Measurements from ENCODE around the gene CMIP.
"Not testable (repeated sequence)": the region's sequence is repeated elsewhere in the genome, so short reads cannot be mapped to it uniquely, and the experiment has no call there.

Gene CMIP

DNA sequence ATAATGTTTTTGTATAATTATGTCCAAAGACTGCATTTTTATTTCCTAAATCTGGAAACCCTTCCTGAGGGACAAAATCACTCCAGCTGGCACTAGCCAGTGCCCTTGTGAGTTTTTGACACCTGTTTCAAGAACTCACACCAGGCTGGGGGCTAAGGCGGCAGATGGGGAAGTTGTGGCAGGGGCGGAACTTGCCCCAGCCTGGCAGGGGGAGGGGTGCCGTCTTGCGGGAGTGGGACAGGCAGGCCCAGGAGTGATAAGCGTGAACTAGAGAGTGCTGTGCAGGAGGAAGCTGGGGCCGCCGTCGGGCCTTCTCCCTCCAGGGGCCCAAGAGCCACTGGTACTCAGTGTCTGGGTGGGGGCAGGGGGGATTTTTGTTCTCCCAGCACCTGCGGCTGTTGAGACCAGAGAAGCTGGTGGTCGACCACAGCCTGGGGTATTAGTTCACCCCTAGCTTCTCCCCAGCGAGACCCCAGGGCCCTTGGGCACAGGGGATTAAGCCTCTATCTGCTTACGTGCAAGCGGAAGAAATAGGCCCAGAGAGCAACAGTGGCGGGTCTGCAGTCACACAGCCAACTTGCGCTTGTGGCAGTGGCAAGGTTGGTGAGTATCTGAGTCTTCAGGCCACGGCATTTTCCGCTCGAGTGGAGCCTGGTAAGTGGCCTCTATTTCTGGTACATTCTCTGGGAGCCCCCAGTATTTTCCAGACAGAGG, 294.3 kb downstream of the CMIP start:
- DNase-seq (ENCODE audit: low read depth, low spot score), result no peak

DNA sequence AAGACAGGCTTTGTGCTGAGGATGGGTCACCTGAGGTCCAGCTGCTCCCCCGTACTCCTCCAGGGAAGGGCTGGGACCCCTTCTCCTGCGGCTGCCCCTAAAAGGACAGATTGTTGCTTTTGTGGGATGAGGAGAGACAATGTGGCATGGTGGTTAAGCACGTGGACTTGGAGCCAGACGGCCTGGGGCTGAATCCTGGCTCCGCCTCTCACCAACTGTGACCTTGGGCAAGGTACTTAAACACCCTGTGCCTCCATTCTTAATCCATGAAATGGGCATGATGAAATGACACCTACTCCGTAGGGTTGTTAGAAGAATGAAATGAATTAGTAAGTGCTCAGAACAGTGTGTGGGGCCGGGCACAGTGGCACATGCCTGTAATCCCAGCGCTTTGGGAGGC, 294.9 kb downstream of the CMIP start:
- no peak for DNase-seq (ENCODE audit: low read depth, low spot score)

DNA sequence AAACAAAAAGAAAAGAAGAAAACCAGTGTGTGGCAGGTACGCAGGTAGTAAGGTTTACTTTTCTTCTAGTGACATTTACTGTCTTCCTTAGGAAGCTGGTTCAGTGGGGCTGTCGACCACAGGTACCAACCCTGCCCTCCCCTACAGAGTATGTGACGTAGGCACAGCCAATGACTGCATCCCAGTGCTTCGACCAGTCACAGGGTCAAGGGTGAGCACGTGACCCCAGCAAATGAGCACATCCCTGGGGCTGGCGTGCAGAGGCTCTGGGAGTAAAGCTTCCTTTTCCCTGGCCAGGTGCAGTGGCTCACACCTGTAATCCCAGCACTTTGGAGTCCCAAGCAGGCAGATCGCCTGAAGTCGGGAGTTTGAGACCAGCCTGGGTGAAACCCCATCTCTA, 295.6 kb downstream of the CMIP start:
- no peak for DNase-seq (ENCODE audit: low read depth, low spot score)

DNA sequence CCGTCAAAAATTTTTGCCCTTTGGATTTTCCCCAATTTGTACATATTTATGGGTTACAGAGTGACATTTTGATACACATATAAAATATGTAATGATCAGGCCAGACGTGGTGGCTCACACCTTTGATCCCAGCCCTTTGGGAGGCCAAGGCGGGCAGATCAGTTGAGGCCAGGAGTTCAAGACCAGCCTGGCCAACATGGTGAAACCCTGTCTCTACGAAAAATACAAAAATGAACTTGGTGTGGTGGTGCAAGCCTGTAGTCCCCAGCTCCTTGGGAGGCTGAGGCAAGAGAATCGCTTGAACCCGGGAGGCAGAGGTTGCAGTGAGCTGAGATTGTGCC, 296.8 kb downstream of the CMIP start:
- DNase-seq (ENCODE audit: low read depth, low spot score), result not testable (repeated sequence)

DNA sequence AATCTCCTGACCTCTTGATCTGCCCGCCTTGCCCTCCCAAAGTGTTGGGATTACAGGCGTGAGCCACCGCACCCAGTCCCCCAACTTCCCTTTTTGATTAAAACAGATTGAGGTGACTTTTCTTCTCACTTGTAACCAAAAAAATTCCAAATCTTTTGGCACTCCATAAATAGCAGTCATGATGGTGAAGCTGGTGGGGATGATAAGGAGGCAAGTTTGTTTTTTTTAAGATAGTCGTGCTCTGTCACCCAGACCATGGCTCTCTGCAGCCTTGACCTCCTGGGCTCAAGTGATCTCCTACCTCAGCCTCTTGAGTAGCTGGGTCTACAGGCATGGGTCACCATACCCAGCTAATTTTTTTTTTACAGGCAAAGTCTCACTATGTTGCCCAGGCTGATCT, 299.8 kb downstream of the CMIP start:
- DNase-seq (ENCODE audit: low read depth, low spot score), result no peak

DNA sequence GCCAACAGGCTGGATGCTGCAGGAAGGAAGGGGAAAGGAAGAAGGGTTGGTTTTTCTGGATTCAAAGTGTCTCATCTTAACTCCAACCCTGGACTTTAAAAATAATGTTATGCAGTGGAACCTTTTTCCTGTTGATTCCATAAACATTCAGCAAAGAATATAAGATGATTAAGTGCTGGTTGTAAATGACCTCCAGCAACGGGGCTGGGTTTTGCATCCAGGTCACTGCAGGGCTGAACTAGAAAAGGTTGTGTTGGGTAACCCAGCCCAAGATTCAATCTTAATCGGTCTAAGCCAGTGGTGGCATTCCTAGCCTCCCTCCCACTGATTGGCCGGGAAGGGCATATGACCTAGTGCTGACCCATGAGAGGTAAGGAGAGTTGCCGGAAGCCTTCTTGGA, 300.3 kb downstream of the CMIP start:
- no peak for DNase-seq (ENCODE audit: low read depth, low spot score)

DNA sequence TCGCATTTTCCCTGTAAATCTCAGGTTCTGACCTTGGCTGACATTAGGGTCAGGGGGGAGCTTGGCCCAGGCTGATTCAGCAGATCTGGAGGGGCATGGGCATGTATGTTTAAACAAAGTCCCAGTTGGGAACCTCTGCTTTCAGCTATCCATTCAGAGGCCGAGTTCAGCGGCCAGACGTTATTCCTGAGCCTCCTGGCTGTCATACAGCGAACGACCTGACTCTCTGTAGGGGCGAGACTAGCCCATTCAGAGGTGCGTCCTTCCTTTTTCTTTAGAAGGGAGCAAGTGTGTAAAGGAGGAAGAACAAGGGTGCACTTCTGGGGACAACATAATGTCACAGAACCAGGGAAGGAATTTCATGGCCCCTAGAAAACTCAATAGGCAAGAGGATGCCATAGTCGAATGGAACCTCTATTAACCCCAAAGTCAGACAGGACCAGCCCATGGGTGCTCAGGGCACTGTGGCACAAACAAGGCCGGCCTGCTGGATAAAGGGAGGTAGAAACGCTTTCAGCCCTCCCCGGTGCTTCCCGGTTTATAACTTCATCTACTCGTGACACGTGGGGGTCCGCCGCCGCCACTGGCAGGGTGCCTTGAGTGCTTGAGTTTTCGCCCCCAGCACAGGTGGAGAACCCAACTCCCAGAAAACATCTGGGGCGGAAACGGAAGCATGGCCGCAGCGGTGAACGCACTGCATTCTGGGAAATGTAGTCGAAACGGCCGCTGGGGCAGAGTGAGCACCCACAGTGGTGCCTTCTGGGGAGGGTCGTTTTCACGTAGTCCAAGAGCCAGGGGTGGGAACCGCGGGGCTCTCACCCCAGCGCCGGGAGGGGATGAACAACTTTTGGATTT, 301.3 kb downstream of the CMIP start:
- DNase-seq (ENCODE audit: low read depth, low spot score), result no peak

DNA sequence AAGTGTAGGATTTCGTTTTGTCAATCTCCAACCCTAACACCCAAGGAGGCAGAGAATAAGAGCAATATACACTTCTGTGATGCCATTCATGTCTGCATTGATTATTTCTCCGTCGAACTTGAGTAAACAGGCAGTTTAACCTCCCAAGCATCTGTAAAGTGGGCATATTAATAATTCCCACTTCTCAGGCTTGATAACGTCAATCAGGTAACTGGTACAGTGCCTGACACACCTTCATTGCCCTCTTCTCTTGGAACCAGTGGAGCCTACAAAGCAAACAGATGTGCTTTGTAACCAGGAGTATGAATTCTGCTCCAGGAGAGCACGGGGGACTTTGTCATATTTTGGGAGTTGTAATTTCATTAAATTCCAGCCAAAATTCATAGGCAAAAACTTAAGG, 302.0 kb downstream of the CMIP start:
- DNase-seq (ENCODE audit: low read depth, low spot score), result no peak

DNA sequence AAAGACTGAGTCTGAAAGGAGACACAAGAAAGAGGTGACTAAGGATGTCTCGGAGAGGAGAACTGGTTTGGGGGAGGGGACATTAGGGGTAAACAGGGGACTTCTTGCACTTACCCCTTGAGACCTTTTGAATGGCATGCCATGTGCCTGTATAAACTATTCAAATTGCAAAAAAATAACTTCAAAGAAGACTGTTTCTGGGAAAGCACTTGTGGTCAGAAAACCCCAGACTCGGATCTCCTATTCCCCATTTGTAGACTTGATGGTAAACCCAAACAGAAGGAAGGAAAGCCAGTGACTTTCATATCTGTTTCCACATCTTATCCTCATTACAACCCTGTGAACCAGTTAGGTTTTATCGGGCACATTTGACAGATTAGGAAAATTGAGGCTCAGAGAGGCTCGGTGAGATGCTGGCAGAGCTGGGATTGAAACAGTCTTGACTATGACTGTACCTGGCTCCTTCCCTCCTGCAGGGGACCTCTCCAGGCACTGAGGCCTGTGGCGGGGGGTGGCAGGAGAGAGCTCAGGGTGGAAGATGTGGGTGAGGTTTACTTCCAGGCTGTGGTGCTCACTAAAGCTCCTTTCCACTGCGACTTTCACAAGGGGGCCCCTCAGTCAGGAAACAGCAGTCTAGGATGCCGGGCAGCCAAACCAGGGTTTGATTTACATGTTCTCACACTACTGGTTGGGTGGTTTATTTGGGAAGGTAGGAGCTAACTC, 304.0 kb downstream of the CMIP start:
- DNase-seq (ENCODE audit: low read depth, low spot score), result no peak

DNA sequence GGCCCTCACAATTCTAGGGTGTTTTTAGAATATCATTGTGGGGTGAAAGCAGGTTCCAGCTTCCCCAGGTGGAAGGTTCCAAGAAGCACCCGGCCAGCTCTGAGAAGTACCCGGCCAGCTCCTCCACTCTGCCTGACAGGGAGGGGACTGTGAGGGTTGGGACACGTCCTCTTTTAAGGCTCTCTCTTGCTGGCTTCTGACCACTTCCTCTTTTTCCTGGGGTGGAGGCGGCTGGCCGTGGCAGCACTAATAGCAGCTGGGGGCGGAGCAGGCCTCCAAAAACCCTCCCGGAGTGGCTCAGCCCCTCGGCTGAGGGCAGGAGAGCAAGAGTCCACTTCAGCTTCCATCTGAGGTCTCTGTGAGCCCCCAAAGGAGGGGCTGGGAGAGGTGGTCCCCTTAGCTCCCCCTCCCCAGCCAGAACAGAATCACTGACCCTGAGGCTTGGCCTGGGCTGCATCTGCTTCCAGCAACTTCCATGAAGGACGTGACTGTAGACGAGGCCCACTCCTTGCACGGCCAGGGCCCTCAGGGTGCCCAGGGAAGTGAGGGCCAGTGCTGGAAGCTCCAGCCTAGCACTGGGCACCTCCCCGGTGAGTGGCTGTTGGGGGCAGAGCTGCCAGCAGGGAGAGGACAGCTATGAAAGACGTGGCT, 307.7 kb downstream of the CMIP start:
- DNase-seq (ENCODE audit: low read depth, low spot score), result no peak

DNA sequence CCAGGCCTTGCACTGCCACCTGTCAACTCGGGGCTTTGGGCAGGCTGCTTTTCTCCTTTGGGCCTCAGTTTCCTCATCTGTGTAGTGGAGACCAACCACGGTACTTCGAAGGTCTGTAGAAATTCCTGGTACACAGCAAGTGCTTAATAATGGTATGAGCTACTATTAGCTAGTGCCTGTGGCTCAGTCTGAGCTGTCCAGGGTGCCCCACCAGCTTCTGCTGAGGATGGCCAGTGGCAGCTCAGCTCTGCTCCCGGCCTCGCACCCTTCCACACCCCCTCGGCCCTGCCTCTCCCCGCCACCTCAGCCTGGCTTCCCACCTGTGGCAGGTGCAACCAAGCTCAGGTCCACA, 308.2 kb downstream of the CMIP start:
- no peak for DNase-seq (ENCODE audit: low read depth, low spot score)

DNA sequence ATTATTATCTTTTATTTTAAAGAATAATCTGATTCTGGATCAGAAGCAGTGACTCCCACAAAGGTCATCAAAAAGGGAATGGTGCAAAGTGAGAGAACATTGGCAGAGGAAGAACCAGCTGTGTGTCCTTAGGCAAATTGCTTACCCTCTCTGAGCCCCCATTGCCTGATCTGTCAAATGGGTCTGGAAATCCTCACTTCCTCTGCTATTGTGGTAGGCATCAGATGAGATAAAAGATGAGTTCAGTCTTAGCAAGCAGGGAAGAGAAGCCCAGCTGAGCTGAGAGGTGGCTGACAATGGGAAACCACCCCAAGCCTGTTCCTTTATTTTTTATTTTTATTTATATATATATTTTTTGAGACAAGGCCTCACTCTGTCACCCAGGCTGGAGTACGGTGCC, 310.2 kb downstream of the CMIP start:
- DNase-seq (ENCODE audit: low read depth, low spot score), result no peak

DNA sequence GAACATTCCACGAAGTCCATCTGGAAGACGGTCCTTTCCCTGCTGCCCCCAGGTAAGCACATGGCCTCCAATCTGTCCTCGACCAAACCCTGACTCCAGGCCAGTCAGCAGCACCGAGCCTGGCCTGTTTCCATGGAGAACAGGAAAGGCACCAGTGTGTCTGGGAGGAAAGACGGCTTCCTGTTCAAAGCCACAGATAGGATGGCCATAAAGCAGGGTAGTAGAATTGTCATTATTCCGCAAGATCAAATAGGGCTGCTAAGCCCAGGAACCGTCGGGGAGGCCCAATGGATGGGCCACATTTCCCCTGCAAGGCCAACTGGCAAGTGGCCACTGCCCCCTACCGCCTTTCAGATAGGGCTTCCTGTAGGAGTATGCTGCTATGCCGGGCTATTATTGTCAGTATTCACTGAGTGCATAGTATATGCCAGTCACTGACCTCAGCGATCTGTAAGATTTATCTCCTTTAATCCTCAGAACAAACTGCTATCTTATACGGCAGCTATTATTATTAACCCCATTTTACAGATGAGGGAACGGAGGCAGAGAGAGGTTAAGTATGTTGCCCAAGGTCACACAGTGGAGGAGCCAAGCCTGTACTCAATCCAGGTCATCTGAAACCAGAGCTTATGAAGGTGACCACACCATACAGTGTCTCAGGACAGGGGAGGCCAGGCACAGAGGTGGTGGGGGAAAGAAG, 311.5 kb downstream of the CMIP start:
- DNase-seq (ENCODE audit: low read depth, low spot score), result no peak

DNA sequence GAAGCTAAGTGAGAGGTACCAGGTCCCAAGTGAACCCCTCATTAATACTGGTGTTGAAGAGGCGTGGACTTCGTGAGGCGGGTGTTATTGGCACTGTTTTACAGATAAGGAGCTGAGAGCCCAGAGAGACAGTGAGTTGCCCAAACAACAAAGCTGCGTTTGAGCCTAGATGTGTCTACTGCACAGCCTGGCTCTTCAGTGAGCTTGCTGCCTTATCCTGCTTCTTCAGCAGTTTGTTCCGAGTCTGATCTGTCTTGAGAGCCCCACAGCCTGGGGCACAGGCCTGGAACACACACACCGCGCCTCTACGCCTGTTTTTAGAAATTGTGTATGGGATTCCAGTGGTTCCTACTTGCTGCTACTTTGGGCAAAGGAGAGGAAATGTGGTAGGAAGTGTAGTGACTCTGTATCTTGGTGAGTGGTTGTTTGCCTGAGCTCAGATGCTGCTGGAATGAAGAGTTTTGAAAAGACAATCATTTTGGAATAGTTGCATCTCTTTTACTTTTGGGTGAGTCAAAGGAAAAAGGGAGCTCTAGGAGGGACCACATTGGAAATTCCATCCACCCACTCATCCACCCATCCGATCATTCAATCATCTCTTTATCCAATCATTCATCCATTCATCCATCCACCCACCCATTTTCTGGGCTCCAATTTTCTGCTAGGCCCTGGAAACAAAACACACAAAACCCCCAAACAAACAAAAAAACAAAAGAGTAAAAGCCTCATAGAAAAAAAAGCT, 312.2 kb downstream of the CMIP start:
- DNase-seq (ENCODE audit: low read depth, low spot score), result no peak

DNA sequence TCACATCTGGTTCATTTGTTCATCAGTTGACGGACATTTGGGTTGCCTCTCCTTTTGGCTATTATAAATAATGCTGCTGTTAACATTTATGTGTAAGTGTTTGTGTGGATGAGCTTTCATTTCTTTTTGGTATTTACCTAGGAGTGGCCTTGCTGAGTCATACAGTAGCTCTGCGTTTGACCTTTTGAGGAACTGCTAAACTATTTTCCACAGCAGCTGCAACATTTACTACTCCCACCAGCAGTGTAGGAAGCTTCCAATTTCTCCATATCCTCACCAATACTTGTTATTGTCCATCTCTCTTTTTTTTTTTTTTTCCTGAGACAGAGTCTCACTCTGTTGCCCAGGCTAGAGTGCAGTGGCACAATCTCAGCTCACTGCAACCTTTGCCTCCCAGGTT, 313.8 kb downstream of the CMIP start:
- DNase-seq (ENCODE audit: low read depth, low spot score), result no peak
